ENCODE results near the gene SPEN. TPM values are rescaled to one million over a fixed set of nuclear protein-coding genes. Genes with fewer than 3 reads are reported as not detected.
A peak's percentile ranks its signal among the peaks of the same experiment; 100 is the strongest.

SPEN gene
- total and polyA plus RNA-seq, 2 experiments from 2014 or later, result 24.3 to 25.9 TPM

GRCh38 chr1:15883326-15883725 lies 35.8 kb downstream of the SPEN start:
- peaks cover 95% of the 10 kb centered on the region for H3K79me2 ChIP-seq
- DNase-seq (ENCODE audit: low spot score), result no peak
- no peak overlapping the region for H3K27ac ChIP-seq
- peaks cover 15% of the 10 kb centered on the region for H3K4me1 ChIP-seq (ENCODE audit: insufficient read depth)
- no peak overlapping the region for H3K4me2 ChIP-seq
- H3K27me3 ChIP-seq, result no peaks in the 10 kb centered on the region
- H2AFZ ChIP-seq, result no peak overlapping the region
- H3K9me3 ChIP-seq (ENCODE audit: low read depth), result no peaks in the 10 kb centered on the region
- no peaks in the 10 kb centered on the region for H3K9me2 ChIP-seq (replicated peaks; ENCODE audit: insufficient read depth)
- H4K20me1 ChIP-seq (ENCODE audit: insufficient read depth, poor library complexity, severe bottlenecking), result peaks cover 8% of the 10 kb centered on the region
- TF ChIP-seq, protein P1, sequence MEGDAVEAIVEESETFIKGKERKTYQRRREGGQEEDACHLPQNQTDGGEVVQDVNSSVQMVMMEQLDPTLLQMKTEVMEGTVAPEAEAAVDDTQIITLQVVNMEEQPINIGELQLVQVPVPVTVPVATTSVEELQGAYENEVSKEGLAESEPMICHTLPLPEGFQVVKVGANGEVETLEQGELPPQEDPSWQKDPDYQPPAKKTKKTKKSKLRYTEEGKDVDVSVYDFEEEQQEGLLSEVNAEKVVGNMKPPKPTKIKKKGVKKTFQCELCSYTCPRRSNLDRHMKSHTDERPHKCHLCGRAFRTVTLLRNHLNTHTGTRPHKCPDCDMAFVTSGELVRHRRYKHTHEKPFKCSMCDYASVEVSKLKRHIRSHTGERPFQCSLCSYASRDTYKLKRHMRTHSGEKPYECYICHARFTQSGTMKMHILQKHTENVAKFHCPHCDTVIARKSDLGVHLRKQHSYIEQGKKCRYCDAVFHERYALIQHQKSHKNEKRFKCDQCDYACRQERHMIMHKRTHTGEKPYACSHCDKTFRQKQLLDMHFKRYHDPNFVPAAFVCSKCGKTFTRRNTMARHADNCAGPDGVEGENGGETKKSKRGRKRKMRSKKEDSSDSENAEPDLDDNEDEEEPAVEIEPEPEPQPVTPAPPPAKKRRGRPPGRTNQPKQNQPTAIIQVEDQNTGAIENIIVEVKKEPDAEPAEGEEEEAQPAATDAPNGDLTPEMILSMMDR (IDR thresholded peaks at IDR 0.05; ENCODE audit: poor library complexity), result no peak
- TF ChIP-seq EZH2phosphoT487 (IDR thresholded peaks at IDR 0.05; ENCODE audit: low read depth, severe bottlenecking, unreplicated experiment) (no peak), EZH2 (IDR thresholded peaks at IDR 0.05; ENCODE audit: borderline replicate concordance) (no peak)
- no peaks in the 10 kb centered on the region for H3K36me3 ChIP-seq (replicated peaks; ENCODE audit: insufficient read depth, low read depth)
- no peak overlapping the region for H3K4me3 ChIP-seq
- WGBS (ENCODE audit: low lambda C conversion rate, missing lambda C conversion rate), result 95% methylated on average over 6 of the region's 6 CpGs

GRCh38 chr1:15884477-15884876 lies 37.0 kb downstream of the SPEN start:
- Histone ChIP-seq H3K4me2 (no peak overlapping the region), H3K4me3 (no peak overlapping the region), H4K20me1 (ENCODE audit: insufficient read depth, poor library complexity, severe bottlenecking) (peaks cover 3% of the 10 kb centered on the region), H3K27ac (peak overlapping the region; percentile 95), H3K27me3 (no peaks in the 10 kb centered on the region), H2AFZ (no peak overlapping the region), H3K36me3 (replicated peaks; ENCODE audit: insufficient read depth, low read depth) (no peaks in the 10 kb centered on the region), H3K79me2 (peaks cover 95% of the 10 kb centered on the region), H3K4me1 (ENCODE audit: insufficient read depth) (peaks cover 15% of the 10 kb centered on the region), H3K9me2 (replicated peaks; ENCODE audit: insufficient read depth) (no peaks in the 10 kb centered on the region), H3K9me3 (ENCODE audit: low read depth) (no peaks in the 10 kb centered on the region)
- no peak for DNase-seq (ENCODE audit: low spot score)
- 93% methylated on average over 4 of the region's 4 CpGs for WGBS (ENCODE audit: low lambda C conversion rate, missing lambda C conversion rate)
- TF ChIP-seq EZH2phosphoT487 (IDR thresholded peaks at IDR 0.05; ENCODE audit: low read depth, severe bottlenecking, unreplicated experiment) (no peak), EZH2 (IDR thresholded peaks at IDR 0.05; ENCODE audit: borderline replicate concordance) (no peak)
- TF ChIP-seq, protein P1 (IDR thresholded peaks at IDR 0.05; ENCODE audit: poor library complexity), result no peak

- Histone ChIP-seq H3K79me2 (peaks cover 95% of the 10 kb centered on the region), H3K27me3 (no peaks in the 10 kb centered on the region), H3K9me2 (replicated peaks; ENCODE audit: insufficient read depth) (no peaks in the 10 kb centered on the region), H3K9me3 (ENCODE audit: low read depth) (no peaks in the 10 kb centered on the region), H3K4me3 (no peak overlapping the region), H4K20me1 (ENCODE audit: insufficient read depth, poor library complexity, severe bottlenecking) (peaks cover 3% of the 10 kb centered on the region), H3K4me2 (peak overlapping the region; percentile 73), H3K27ac (peak overlapping the region; percentile 95), H2AFZ (no peak overlapping the region), H3K36me3 (replicated peaks; ENCODE audit: insufficient read depth, low read depth) (no peaks in the 10 kb centered on the region), H3K4me1 (ENCODE audit: insufficient read depth) (peaks cover 15% of the 10 kb centered on the region)
- TF ChIP-seq, protein P1 (IDR thresholded peaks at IDR 0.05; ENCODE audit: poor library complexity), result no peak
- TF ChIP-seq EZH2phosphoT487 (IDR thresholded peaks at IDR 0.05; ENCODE audit: low read depth, severe bottlenecking, unreplicated experiment) (no peak), EZH2 (IDR thresholded peaks at IDR 0.05; ENCODE audit: borderline replicate concordance) (no peak)
- DNase-seq (ENCODE audit: low spot score), result no peak
- 78% methylated on average over 5 of the region's 5 CpGs for WGBS (ENCODE audit: low lambda C conversion rate, missing lambda C conversion rate)
Observed at GRCh38 chr1:15885269-15885668, 37.8 kb downstream of the SPEN start.
